ENCODE results near the gene BIRC3. TPM values are rescaled to one million over a fixed set of nuclear protein-coding genes. Genes with fewer than 3 reads are reported as not detected.
"Not testable (repeated sequence)": the region's sequence is repeated elsewhere in the genome, so short reads cannot be mapped to it uniquely, and the experiment has no call there.

BIRC3 gene
- total RNA-seq, 4 donors from 2014 or later: 33.8 to 160 (median 92.3) TPM

- H3K27ac ChIP-seq: peak overlapping the region in 1 of 4 donors; percentile 35
- H3K4me3 ChIP-seq: no peak overlapping the region
- DNase-seq: no peak
- no peak for TF ChIP-seq POLR2A (IDR thresholded peaks at IDR 0.05)
- TF ChIP-seq, protein P1, sequence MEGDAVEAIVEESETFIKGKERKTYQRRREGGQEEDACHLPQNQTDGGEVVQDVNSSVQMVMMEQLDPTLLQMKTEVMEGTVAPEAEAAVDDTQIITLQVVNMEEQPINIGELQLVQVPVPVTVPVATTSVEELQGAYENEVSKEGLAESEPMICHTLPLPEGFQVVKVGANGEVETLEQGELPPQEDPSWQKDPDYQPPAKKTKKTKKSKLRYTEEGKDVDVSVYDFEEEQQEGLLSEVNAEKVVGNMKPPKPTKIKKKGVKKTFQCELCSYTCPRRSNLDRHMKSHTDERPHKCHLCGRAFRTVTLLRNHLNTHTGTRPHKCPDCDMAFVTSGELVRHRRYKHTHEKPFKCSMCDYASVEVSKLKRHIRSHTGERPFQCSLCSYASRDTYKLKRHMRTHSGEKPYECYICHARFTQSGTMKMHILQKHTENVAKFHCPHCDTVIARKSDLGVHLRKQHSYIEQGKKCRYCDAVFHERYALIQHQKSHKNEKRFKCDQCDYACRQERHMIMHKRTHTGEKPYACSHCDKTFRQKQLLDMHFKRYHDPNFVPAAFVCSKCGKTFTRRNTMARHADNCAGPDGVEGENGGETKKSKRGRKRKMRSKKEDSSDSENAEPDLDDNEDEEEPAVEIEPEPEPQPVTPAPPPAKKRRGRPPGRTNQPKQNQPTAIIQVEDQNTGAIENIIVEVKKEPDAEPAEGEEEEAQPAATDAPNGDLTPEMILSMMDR (IDR thresholded peaks at IDR 0.05): no peak
- H3K4me1 ChIP-seq: no peaks in the 10 kb centered on the region
- no peaks in the 10 kb centered on the region for H3K36me3 ChIP-seq
- no peaks in the 10 kb centered on the region for H3K27me3 ChIP-seq
- H3K9me3 ChIP-seq: no peaks in the 10 kb centered on the region
Measured at GRCh38 chr11:102295045-102295444, 22.2 kb upstream of the BIRC3 start.

GRCh38 chr11:102296757-102297156 lies 20.5 kb upstream of the BIRC3 start:
- not testable (repeated sequence) for H3K27ac ChIP-seq, H3K4me3 ChIP-seq, H3K4me1 ChIP-seq, H3K9me3 ChIP-seq, DNase-seq, H3K36me3 ChIP-seq, H3K27me3 ChIP-seq

GRCh38 chr11:102300837-102301236 lies 16.4 kb upstream of the BIRC3 start:
- DNase-seq: peak in 1 of 3 donors; percentile 74
- H3K4me1 ChIP-seq: peaks cover 2 to 15% (median 3%) of the 10 kb centered on the region in 4 donors
- H3K36me3 ChIP-seq, H3K27ac ChIP-seq, H3K27me3 ChIP-seq, H3K4me3 ChIP-seq, H3K9me3 ChIP-seq: not testable (repeated sequence)

DNA sequence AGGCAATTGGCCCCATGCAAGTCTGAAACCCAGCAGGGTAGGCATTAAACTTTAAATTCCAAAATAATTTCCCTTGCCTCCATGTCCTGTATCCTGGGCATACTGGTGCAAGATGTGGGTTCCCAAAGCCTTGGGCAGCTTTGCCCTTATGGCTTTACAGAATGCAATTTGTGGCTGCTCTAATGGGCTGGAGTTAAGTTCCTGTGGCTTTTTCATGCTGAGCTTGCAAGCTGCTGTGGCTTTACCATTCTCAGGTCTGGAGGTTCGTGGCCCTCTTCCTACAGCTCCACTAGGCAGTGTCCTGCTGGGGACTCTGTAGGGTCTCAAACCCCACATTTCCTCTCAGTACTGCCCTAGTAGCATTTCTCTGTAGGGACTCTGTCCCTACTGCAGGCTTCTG lies 15.0 kb upstream of the BIRC3 start:
- Histone ChIP-seq H3K9me3 (peaks cover 0 to 6% (median 3%) of the 10 kb centered on the region in 4 donors), H3K27me3 (no peaks in the 10 kb centered on the region), H3K4me1 (peaks cover 4 to 29% (median 11%) of the 10 kb centered on the region in 4 donors), H3K4me3 (no peak overlapping the region), H3K27ac (no peak overlapping the region), H3K36me3 (no peaks in the 10 kb centered on the region)
- TF ChIP-seq, protein P1 (IDR thresholded peaks at IDR 0.05): no peak
- no peak for TF ChIP-seq POLR2A (IDR thresholded peaks at IDR 0.05)
- DNase-seq: no peak

GRCh38 chr11:102304686-102305085 lies 12.6 kb upstream of the BIRC3 start:
- Histone ChIP-seq H3K27me3 (no peaks in the 10 kb centered on the region), H3K36me3 (no peaks in the 10 kb centered on the region), H3K27ac (peak overlapping the region in 2 of 4 donors; percentile 88 to 93), H3K4me1 (peaks cover 4 to 32% (median 12%) of the 10 kb centered on the region in 4 donors), H3K4me3 (no peak overlapping the region), H3K9me3 (peaks cover 0 to 6% (median 3%) of the 10 kb centered on the region in 4 donors)
- TF ChIP-seq, protein P1 (IDR thresholded peaks at IDR 0.05): no peak
- TF ChIP-seq POLR2A (IDR thresholded peaks at IDR 0.05): no peak
- DNase-seq: no peak

- H3K9me3 ChIP-seq: peaks cover 0 to 6% (median 3%) of the 10 kb centered on the region in 4 donors
- H3K4me3 ChIP-seq: peak overlapping the region in 2 of 4 donors; percentile 11 to 23
- no peaks in the 10 kb centered on the region for H3K27me3 ChIP-seq
- H3K27ac ChIP-seq: peak overlapping the region; percentile 71 to 93 (median 80)
- TF ChIP-seq POLR2A (IDR thresholded peaks at IDR 0.05): no peak
- TF ChIP-seq, protein P1 (IDR thresholded peaks at IDR 0.05): peak in 3 of 6 experiments; percentile 12 to 26 (median 23)
- DNase-seq: no peak
- H3K36me3 ChIP-seq: no peaks in the 10 kb centered on the region
- H3K4me1 ChIP-seq: peaks cover 4 to 32% (median 12%) of the 10 kb centered on the region in 4 donors
Measured at GRCh38 chr11:102305352-102306047, 11.8 kb upstream of the BIRC3 start.
